OCI-LY3 (cell line): ENCODE measurements around the gene LSM4.

Source experiments
- CTCF ChIP-seq: fragments of 200-600, 300-600 bp; sonication (generic); IDR thresholded peaks from 2 replicates; pipeline ENCODE4 v1.5.1; 2014; ENCODE audit warnings: antibody characterized with exemption, low read length, low read depth
- EZH2phosphoT487 ChIP-seq: fragments of 200-600 bp; shearing (Covaris generic); IDR thresholded peaks from 2 replicates; pipeline ENCODE4 v1.6.1; 2018; ENCODE audit warnings: antibody characterized with exemption, mixed run types, low read depth

- TF ChIP-seq CTCF = no peak
- TF ChIP-seq EZH2phosphoT487 = no peak
Observed at GRCh38 chr19:18350490-18350889, 27.6 kb upstream of the LSM4 start.
